Fibroblast of skin of right biceps (primary cell): ENCODE data around the gene PPP4C.

Source experiments
- DNase-seq: peaks from one replicate; pipeline ENCODE4 v3.0.0-alpha.2; 2013

PPP4C gene

DNA sequence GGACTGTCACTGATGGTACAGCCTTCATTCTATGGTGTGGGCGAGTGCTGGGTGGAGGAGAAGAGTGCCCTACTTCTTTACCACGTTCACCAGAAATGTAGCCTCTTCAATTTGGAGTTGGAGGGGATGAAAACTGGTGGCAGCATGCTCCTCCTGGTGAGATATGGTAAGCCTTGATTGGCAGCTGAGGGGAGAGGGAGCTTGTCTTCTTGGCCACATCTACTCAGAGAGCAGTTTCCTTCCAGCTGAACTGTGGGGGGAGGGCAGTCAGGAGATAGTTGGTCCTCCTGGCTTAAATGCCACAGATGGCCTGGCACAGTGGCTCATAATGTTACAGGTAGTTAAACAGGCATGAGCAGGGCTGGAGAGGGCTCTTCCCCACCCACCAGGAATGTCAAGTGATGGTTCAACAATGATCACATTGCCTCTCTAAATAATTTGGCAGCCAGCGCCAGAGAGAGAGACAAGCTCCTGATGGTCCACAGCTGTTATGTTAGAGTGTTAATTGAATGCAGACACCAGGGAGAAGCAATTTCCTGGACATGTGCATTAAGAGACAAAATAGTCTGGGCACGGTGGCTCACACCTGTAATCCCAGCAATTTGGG, 56.2 kb downstream of the PPP4C start:
- no peak for DNase-seq

GRCh38 chr16:30132591-30132990, 56.8 kb downstream of the PPP4C start:
- DNase-seq, result no peak
